ENCODE data around the gene APOBEC3C. TPM values are rescaled to one million over a fixed set of nuclear protein-coding genes. Genes with fewer than 3 reads are reported as not detected.
"Not testable (repeated sequence)": the region's sequence is repeated elsewhere in the genome, so short reads cannot be mapped to it uniquely, and the experiment has no call there.

The APOBEC3C gene
- total and polyA plus RNA-seq, 2 of the 4 experiments (the other 2 are of a cell fraction) = 6.6 to 32.0 TPM

DNA sequence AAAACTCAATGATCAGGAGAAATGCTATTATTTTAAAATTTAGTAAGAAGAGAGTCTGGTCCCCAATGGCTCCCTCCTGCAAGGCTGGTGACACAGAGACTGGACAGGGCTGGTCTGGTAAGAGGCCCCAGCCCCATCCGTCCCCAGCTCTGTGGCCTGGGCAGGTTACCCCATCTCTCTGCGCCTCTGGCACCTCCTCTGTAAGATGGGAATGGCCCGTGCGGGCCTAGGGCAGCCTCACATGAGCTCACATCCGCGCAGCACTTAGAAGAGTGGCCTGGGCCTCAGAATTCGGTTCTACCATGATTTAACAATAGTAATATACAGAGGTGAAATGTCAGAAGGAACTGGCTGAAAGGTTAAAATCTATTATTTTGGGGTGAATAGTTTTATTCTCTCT lies 27.9 kb downstream of the APOBEC3C start:
- H2AK5ac ChIP-seq (ENCODE audit: low read depth, low read length) = no peak overlapping the region
- H2AK9ac ChIP-seq (replicated peaks; ENCODE audit: low read depth, low read length, poor library complexity) = no peak overlapping the region
- CTCF ChIA-PET = interaction anchor here (0.6 kb wide), 1 partner anchor 123 kb away, joined by 3 read pairs; no protein-coding TSS in a partner anchor
- TF ChIP-seq NFE2L2 (IDR thresholded peaks at IDR 0.05; ENCODE audit: low read depth, low read length) (no peak), RCOR1 (IDR thresholded peaks at IDR 0.05; ENCODE audit: insufficient replicate concordance, low read length) (no peak), CEBPB (IDR thresholded peaks at IDR 0.05; ENCODE audit: low read depth, low read length) (no peak), FOS (IDR thresholded peaks at IDR 0.05; ENCODE audit: low read depth, low read length) (no peak), MAZ (IDR thresholded peaks at IDR 0.05; ENCODE audit: borderline replicate concordance, low read depth, low read length) (no peak), RAD21 (IDR thresholded peaks at IDR 0.05; ENCODE audit: low read length) (no peak), BHLHE40 (IDR thresholded peaks at IDR 0.05; ENCODE audit: low read depth, low read length) (no peak)
- TF ChIP-seq, protein P1, sequence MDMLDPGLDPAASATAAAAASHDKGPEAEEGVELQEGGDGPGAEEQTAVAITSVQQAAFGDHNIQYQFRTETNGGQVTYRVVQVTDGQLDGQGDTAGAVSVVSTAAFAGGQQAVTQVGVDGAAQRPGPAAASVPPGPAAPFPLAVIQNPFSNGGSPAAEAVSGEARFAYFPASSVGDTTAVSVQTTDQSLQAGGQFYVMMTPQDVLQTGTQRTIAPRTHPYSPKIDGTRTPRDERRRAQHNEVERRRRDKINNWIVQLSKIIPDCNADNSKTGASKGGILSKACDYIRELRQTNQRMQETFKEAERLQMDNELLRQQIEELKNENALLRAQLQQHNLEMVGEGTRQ (IDR thresholded peaks at IDR 0.05; ENCODE audit: low read depth, low read length) = no peak
- H3K27ac ChIP-seq (ENCODE audit: insufficient read depth, low read length) = no peak overlapping the region
- H3K4me3 ChIP-seq (ENCODE audit: insufficient read depth, low read depth, low read length) = no peak overlapping the region
- H2AFZ ChIP-seq (replicated peaks; ENCODE audit: low read length, poor library complexity) = no peak overlapping the region
- no peak overlapping the region; the same call in 1 of the 2 replicates for H3K4ac ChIP-seq (ENCODE audit: low read depth, low read length)
- ATAC-seq (ENCODE audit: low read depth) (no peak), DNase-seq (no peak)
- no peak overlapping the region for H3K14ac ChIP-seq (replicated peaks; ENCODE audit: low read depth, low read length)
- POLR2A ChIA-PET (ENCODE audit: unreplicated experiment) = no interaction called here
- in situ Hi-C loops (cut with MboI; ENCODE audit: low sequenced_read_pairs) (no loop called here), intact Hi-C loops (cut with micrococcal nuclease) (no loop called here), dilution Hi-C loops (cut with HindIII; ENCODE audit: low sequenced_read_pairs, unreplicated experiment) (no loop called here)
- H3K9me3 ChIP-seq (ENCODE audit: control insufficient read depth, insufficient read depth, low read length) = no peaks in the 10 kb centered on the region
- BruUV-seq (replicated peaks) = no TSS peak
- WGBS, 2 experiments (ENCODE audit: extremely low coverage in 2 of 2, insufficient read length in 1 of 2) = no CpG with 5 or more reads among the region's 7 CpGs
- no peak overlapping the region for H3K9ac ChIP-seq (ENCODE audit: low read depth, low read length)
- H3K79me1 ChIP-seq (ENCODE audit: low read depth in 1 of 2, low read length in 2 of 2) = peaks cover 15 to 16% of the 10 kb centered on the region in 2 experiments
- H4K20me1 ChIP-seq (ENCODE audit: insufficient read depth, low read length) = no peaks in the 10 kb centered on the region
- H3K9me1 ChIP-seq (ENCODE audit: insufficient read depth, low read length) = peaks cover 4% of the 10 kb centered on the region
- no peak overlapping the region for H3K56ac ChIP-seq (ENCODE audit: extremely low read depth, insufficient read depth, low read length)
- 0 out of 4 replicates have a peak overlapping the region, but pooled peaks of 1 of the 2 experiments have one; percentile 3 for H4K8ac ChIP-seq (ENCODE audit: low read depth in 2 of 2, low read length in 2 of 2)
- no peak overlapping the region for H4K91ac ChIP-seq (ENCODE audit: insufficient read depth, low read depth, low read length)
- H3K4me2 ChIP-seq (ENCODE audit: low read depth, low read length) = peak overlapping the region; percentile 35; the same call in 1 of the 2 replicates
- H3K4me1 ChIP-seq (ENCODE audit: control insufficient read depth, insufficient read depth, low read length) = peaks cover 3% of the 10 kb centered on the region; the same call in 1 of the 2 replicates
- no peak overlapping the region for H3K18ac ChIP-seq (ENCODE audit: low read depth, low read length)
- H3K23ac ChIP-seq (ENCODE audit: low read depth, low read length) = no peak overlapping the region
- H2BK15ac ChIP-seq (ENCODE audit: low read depth, low read length) = no peak overlapping the region
- H2BK120ac ChIP-seq (ENCODE audit: low read depth, low read length) = no peak overlapping the region
- H4K5ac ChIP-seq (ENCODE audit: low read depth, low read length) = no peak overlapping the region
- H3K27me3 ChIP-seq (ENCODE audit: control insufficient read depth, insufficient read depth, low read length) = no peaks in the 10 kb centered on the region
- H2BK20ac ChIP-seq (ENCODE audit: low read depth, low read length) = no peak overlapping the region
- peaks cover 14% of the 10 kb centered on the region for H3K36me3 ChIP-seq (ENCODE audit: control insufficient read depth, insufficient read depth, low read length)
- no peak overlapping the region for H2BK5ac ChIP-seq (ENCODE audit: low read depth, low read length, poor library complexity, severe bottlenecking)

DNA sequence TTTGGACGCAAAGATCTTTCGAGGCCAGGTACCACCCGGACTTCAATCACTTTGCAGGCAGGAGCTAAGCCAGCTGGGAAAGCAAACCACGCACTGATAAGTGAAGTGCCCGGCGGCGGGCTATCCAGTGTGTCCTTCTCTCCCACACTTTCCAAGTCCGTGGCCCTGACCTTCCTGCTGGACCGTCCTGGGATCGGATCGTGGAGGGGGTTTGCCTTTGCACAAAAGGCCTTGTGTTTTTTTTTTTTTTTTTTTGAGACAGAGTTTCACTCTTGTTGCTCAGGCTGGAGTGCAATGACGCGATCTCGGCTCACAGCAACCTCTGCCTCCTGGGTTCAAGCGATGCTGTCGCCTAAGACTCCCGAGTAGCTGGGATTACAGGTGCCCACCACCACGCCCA lies 29.0 kb downstream of the APOBEC3C start:
- DNase-seq; H2BK120ac ChIP-seq (ENCODE audit: low read depth, low read length); H3K9ac ChIP-seq (ENCODE audit: low read depth, low read length); H2BK5ac ChIP-seq (ENCODE audit: low read depth, low read length, poor library complexity, severe bottlenecking); H3K4me2 ChIP-seq (ENCODE audit: low read depth, low read length); POLR2A ChIA-PET (ENCODE audit: unreplicated experiment); intact Hi-C loops (cut with micrococcal nuclease); H2BK15ac ChIP-seq (ENCODE audit: low read depth, low read length); H3K4ac ChIP-seq (ENCODE audit: low read depth, low read length); in situ Hi-C loops (cut with MboI; ENCODE audit: low sequenced_read_pairs); H2BK20ac ChIP-seq (ENCODE audit: low read depth, low read length); H3K14ac ChIP-seq (replicated peaks; ENCODE audit: low read depth, low read length); H3K4me3 ChIP-seq (ENCODE audit: insufficient read depth, low read depth, low read length); BruUV-seq (replicated peaks); ATAC-seq (ENCODE audit: low read depth); H3K9me3 ChIP-seq (ENCODE audit: control insufficient read depth, insufficient read depth, low read length); H3K23ac ChIP-seq (ENCODE audit: low read depth, low read length); H4K91ac ChIP-seq (ENCODE audit: insufficient read depth, low read depth, low read length); H3K4me1 ChIP-seq (ENCODE audit: control insufficient read depth, insufficient read depth, low read length); H3K56ac ChIP-seq (ENCODE audit: extremely low read depth, insufficient read depth, low read length); H3K9me1 ChIP-seq (ENCODE audit: insufficient read depth, low read length); H3K27me3 ChIP-seq (ENCODE audit: control insufficient read depth, insufficient read depth, low read length); H3K27ac ChIP-seq (ENCODE audit: insufficient read depth, low read length); H2AFZ ChIP-seq (replicated peaks; ENCODE audit: low read length, poor library complexity); H3K18ac ChIP-seq (ENCODE audit: low read depth, low read length); H4K5ac ChIP-seq (ENCODE audit: low read depth, low read length); H4K8ac ChIP-seq (ENCODE audit: low read depth in 2 of 2, low read length in 2 of 2); H2AK5ac ChIP-seq (ENCODE audit: low read depth, low read length); dilution Hi-C loops (cut with HindIII; ENCODE audit: low sequenced_read_pairs, unreplicated experiment); H2AK9ac ChIP-seq (replicated peaks; ENCODE audit: low read depth, low read length, poor library complexity); H4K20me1 ChIP-seq (ENCODE audit: insufficient read depth, low read length): not testable (repeated sequence)
- H3K36me3 ChIP-seq (ENCODE audit: control insufficient read depth, insufficient read depth, low read length) = peaks cover 14% of the 10 kb centered on the region
- CTCF ChIA-PET = interaction anchor here (0.5 to 0.6 kb wide), 2 partner anchors 66 to 210 kb away, joined by 3 to 6 read pairs; no protein-coding TSS in a partner anchor
- H3K79me1 ChIP-seq (ENCODE audit: low read depth in 1 of 2, low read length in 2 of 2) = peaks cover 15 to 16% of the 10 kb centered on the region in 2 experiments
- WGBS, 2 experiments (ENCODE audit: extremely low coverage in 2 of 2, insufficient read length in 1 of 2) = 85% methylated on average over 2 of the region's 18 CpGs; no CpG with 5 or more reads in 1 of the 2 experiments
